Urothelium cell line (cell line): ENCODE results near the gene USP38.
"Not testable (repeated sequence)": the region's sequence is repeated elsewhere in the genome, so short reads cannot be mapped to it uniquely, and the experiment has no call there.

Experiments
- DNase-seq: peaks from one replicate; pipeline ENCODE4 v3.0.0; 2011; ENCODE audit warnings: low spot score, mixed read lengths
- FAIRE-seq: peaks from 2 replicates; lab custom pipeline; 2011; peaks lifted over from hg19 to GRCh38; lab: Jason Lieb, UNC

USP38 gene, protein sequence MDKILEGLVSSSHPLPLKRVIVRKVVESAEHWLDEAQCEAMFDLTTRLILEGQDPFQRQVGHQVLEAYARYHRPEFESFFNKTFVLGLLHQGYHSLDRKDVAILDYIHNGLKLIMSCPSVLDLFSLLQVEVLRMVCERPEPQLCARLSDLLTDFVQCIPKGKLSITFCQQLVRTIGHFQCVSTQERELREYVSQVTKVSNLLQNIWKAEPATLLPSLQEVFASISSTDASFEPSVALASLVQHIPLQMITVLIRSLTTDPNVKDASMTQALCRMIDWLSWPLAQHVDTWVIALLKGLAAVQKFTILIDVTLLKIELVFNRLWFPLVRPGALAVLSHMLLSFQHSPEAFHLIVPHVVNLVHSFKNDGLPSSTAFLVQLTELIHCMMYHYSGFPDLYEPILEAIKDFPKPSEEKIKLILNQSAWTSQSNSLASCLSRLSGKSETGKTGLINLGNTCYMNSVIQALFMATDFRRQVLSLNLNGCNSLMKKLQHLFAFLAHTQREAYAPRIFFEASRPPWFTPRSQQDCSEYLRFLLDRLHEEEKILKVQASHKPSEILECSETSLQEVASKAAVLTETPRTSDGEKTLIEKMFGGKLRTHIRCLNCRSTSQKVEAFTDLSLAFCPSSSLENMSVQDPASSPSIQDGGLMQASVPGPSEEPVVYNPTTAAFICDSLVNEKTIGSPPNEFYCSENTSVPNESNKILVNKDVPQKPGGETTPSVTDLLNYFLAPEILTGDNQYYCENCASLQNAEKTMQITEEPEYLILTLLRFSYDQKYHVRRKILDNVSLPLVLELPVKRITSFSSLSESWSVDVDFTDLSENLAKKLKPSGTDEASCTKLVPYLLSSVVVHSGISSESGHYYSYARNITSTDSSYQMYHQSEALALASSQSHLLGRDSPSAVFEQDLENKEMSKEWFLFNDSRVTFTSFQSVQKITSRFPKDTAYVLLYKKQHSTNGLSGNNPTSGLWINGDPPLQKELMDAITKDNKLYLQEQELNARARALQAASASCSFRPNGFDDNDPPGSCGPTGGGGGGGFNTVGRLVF

GRCh38 chr4:143184503-143185252, at the start of gene USP38:
Gene USP38 (plus strand): TSS chr4:143184917. CDS start chr4:143185451, 534 bp downstream.
- DNase-seq (peak; percentile 85), FAIRE-seq (peak; percentile 89)

GRCh38 chr4:143135358-143135757, 49.4 kb upstream of the USP38 start:
- DNase-seq (no peak), FAIRE-seq (no peak)

- FAIRE-seq (no peak), DNase-seq (no peak)
Measured at GRCh38 chr4:143140696-143141095, 44.0 kb upstream of the USP38 start.

DNA sequence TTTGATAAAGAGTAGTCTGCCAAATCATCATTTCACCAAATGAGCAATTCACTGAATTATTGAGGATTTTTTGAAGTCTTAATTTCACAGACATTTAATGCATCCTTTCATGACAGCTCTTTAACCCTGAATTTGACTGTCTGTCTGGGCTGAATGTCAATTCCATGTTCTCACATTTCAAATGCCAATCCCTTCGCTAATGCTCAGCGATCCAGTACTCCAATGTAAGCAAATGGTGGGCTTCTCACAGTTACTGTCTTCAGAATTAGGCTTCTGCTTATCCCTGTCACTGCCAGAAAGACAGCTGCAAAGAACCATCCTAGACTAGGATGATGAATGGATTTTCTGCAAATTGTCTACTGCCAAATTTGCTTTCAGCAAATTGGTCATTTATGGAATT, 36.2 kb upstream of the USP38 start:
- no peak for DNase-seq
- no peak for FAIRE-seq

- FAIRE-seq: no peak
Measured at GRCh38 chr4:143156853-143157252, 27.9 kb upstream of the USP38 start.

DNA sequence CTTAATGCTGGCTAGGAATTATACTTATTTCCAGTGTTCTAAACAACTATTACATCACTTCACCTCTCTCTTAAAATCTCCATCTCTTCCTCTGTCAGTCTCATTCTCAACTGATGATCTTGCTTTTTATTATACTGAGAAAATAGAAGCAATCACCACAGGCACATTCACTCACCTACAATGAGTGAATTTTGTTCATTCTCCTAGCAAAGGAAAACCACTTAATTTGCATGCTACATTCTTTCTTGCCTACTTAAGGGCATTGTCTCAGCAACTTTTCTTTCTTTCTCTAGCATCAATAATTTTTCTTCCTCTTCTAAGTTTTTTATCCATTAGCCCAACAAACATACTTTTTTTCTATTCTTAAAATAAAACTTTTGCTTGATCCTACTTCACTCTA, 21.1 kb upstream of the USP38 start:
- DNase-seq (no peak), FAIRE-seq (no peak)

More at GRCh38 chr4:143156853-143157252, 27.9 kb upstream of the USP38 start:
- no peak for DNase-seq

- not testable (repeated sequence) for FAIRE-seq, DNase-seq
Measured at GRCh38 chr4:143166722-143167121, 18.0 kb upstream of the USP38 start.

DNA sequence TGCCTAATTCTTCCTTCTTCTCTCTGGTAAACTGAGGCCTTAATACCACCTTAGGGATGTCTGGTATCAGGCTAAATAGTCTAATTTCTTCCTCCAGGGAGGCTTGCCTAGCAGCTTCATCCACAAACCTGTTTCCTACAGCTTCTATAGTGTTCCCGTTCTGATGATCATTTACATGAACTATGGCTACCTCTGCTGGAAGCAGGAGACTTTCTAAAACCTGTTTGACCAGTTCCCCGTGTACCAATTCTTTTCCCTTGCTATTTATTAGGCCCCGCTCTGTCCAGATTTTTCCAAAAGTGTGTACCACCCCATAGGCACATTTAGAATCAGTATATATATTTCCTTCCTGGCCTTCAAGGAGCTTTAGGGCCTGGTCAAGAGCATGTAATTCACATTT, 5.8 kb upstream of the USP38 start:
- DNase-seq (no peak), FAIRE-seq (no peak)

DNA sequence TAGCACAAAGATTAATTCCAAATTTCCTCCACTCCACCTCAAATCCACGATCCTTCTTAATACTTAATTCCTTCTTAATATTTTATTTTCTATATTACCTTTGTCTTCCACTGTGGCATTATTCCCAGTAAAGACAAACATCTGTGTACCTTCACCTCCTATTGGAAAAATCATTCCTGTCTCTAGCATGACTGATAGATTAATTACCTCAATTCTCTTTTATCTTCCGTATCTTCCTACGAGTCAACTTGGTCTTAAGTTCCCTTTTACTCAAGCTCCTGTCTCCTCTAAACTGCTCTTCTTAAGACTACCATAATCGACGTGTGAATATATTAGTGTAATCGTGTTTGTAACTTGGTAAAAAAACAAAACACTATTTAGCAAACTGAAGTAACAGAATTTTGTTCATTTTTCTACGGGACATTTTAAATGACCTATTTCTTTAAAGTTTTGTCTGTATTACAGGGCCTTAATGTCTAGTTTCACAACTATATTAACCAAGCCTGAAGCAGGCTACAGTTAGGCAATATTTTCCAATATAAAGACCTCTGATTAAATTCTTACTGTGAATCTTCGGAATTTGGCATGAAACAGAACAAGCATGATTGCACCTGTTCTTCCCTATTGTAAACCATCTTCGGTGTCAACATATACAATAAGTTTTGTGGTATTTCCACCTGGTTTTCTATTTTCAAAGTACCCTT, 1.1 kb upstream of the USP38 start:
- no peak for FAIRE-seq
- no peak for DNase-seq

- no peak for DNase-seq
- FAIRE-seq: no peak
Measured at GRCh38 chr4:143184217-143184502, 557 bp upstream of the USP38 start.

DNA sequence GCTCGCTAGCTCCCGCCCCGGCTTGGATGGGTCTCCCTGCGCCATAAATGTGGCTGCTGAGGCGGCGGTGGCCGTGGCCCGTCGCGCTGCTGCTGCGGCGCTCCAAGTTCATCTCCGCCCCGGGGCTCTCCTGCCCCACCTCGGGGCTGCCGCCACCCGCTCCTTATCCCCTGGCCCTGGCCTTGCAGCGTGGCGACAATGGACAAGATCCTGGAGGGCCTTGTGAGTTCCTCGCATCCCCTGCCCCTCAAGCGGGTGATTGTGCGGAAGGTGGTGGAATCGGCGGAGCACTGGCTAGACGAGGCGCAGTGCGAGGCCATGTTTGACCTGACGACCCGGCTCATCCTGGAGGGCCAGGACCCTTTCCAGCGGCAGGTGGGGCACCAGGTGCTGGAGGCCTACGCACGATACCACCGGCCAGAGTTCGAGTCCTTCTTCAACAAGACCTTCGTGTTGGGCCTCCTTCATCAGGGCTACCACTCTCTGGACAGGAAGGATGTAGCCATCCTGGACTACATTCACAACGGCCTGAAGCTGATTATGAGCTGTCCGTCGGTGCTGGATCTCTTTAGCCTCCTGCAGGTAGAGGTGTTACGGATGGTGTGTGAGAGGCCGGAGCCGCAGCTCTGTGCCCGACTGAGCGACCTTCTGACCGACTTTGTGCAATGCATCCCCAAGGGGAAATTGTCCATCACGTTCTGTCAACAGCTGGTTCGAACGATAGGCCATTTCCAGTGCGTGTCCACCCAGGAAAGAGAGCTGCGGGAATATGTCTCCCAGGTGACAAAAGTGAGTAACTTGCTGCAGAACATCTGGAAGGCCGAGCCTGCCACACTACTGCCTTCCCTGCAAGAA, 763 bp downstream of the USP38 start:
- FAIRE-seq (no peak), DNase-seq (peak; percentile 3)

GRCh38 chr4:143186212-143186611, 1.5 kb downstream of the USP38 start:
- FAIRE-seq (no peak), DNase-seq (no peak)

GRCh38 chr4:143186649-143187048, 1.9 kb downstream of the USP38 start:
- no peak for FAIRE-seq
- DNase-seq: no peak

DNA sequence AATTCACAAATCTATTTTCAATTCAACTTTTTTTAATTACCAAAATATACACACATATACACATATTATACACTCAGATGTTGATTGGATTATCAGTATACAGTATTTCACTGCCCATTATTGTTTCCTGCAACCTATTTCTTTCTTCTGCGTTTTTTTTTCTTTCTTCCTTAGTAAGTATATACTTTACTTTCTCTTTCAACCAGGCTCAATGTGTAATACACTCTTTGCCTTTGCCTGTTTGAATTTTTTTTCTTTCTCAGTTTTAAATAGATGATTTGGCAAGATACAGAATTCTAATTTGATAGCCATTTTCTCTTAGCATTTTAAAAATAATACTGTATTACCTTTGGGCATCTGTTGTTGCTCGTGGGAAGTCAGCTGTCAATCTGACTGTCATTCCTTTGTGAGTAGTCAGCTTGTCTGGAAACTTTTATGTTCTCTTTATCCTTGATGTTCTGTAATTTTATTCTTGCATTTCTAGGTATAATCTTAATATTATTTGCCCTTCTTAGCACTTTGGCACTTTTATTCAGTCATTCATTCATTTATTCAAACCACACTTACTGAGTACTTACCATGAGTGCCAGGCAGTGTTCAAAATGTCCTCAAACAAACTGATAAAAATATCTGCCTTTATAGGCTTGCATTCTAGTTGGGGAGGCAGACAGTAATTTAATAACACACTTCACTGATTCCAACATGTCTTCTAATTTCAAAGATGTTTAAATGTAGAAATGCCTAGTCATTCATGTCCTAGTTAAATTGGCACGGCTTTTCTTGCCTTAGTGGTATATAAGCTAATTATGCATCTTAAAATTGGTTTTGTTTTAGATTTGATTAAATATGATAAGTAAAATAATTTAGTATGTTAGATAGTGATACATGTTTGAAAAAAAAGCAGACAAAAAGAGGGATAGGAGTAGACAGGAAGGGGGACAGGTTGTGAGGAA, 3.7 kb downstream of the USP38 start:
- DNase-seq (no peak), FAIRE-seq (no peak)

GRCh38 chr4:143189528-143189927, 4.8 kb downstream of the USP38 start:
- DNase-seq (no peak), FAIRE-seq (no peak)

DNA sequence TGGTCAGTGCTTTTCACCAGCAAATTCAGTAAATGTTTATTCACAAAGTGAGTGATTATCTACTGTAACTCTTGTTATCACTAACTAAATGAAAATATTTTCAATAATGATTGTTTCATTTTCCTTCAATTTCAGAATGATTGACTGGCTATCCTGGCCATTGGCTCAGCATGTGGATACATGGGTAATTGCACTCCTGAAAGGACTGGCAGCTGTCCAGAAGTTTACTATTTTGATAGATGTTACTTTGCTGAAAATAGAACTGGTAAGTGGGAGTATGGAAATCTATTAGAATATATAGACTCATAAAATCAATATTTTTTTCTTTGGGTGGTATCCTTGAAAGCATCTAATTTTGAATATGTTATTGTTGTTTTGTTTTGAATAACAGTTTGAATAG, 10.9 kb downstream of the USP38 start:
- FAIRE-seq: no peak
- no peak for DNase-seq

- FAIRE-seq (no peak), DNase-seq (no peak)
Measured at GRCh38 chr4:143196323-143196722, 11.6 kb downstream of the USP38 start.

DNA sequence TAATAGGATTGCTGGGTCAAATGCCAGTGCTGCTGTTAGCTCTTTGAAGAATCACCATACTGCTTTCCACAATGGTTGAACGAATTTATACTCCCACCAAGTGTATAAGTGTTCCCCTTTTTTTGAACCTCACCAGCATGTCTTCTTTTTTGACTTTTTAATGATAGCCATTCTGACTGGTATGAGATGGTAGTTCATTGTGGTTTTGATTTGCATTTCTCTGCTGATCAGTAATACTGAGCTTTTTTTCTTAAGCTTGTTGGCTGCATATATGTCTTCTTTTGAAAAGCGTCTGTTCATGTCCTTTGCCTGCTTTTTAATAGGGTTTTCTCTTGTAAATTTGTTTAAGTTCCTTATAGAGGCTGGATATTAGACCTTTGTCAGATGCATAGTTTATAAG, 14.8 kb downstream of the USP38 start:
- no peak for DNase-seq
- no peak for FAIRE-seq
